ENCODE results near the gene CSNK2A3. TPM values are rescaled to one million over a fixed set of nuclear protein-coding genes. Genes with fewer than 3 reads are reported as not detected.

CSNK2A3 gene
- total and polyA plus RNA-seq, 9 donors, result 0.73 to 2.6 (median 1.4) TPM

DNA sequence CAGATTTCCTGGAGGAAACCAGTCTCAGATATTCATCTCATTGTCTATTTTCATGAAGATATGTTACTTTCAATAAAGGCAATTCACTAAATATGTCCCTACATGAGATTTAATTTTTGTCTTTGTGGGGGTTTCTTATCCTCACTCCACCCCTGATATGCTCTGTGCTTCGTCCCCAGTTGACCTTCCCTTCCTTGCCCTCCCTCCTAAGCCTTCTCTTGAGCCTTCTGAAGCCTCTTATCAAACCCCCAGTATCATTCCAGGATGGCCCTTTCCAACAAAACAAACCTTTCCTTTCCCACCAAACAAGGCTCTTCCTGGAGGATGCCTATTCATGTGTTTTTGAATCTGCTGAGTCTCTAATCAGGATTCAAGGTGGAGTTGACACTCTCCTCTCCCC is 44.8 kb downstream of the CSNK2A3 start:
- H3K4me1 ChIP-seq (ENCODE audit: control insufficient read depth, insufficient read depth, low read length), result peaks cover 2% of the 10 kb centered on the region
- H3K36me3 ChIP-seq (ENCODE audit: control insufficient read depth, insufficient read depth, low read length), result no peaks in the 10 kb centered on the region
- no peak overlapping the region for H3K4me3 ChIP-seq (ENCODE audit: low read length)
- no peaks in the 10 kb centered on the region for H3K9me3 ChIP-seq (replicated peaks; ENCODE audit: control insufficient read depth, low read depth, low read length)
- H3K27ac ChIP-seq (ENCODE audit: low read length), result no peak overlapping the region
- 90% methylated on average over 1 of the region's 1 CpG for WGBS (ENCODE audit: insufficient coverage)
- no peaks in the 10 kb centered on the region for H3K27me3 ChIP-seq (ENCODE audit: control insufficient read depth, insufficient read depth, low read length)
- DNase-seq, result no peak

DNA sequence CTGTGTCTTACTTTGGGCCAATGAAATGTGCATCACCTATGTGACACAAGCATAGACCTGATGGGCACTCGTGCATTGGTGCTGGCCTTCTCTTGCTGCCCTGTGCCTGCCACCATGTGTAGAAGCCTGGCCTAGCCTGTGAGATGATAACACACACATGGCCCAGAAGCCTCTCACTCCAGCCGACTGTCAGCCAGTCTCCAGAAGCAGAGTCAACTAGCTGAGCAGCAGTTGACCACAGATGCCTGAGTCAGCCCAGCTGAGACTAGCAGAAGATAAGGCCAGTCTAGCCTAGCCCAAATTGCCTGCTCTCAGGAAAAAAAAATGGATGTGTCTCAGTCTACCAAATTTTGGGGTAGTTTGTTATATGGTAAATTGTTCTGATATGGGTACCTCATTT is 46.2 kb downstream of the CSNK2A3 start:
- Histone ChIP-seq H3K27me3 (ENCODE audit: control insufficient read depth, insufficient read depth, low read length) (no peaks in the 10 kb centered on the region), H3K36me3 (ENCODE audit: control insufficient read depth, insufficient read depth, low read length) (no peaks in the 10 kb centered on the region), H3K9me3 (replicated peaks; ENCODE audit: control insufficient read depth, low read depth, low read length) (no peaks in the 10 kb centered on the region), H3K4me3 (ENCODE audit: low read length) (no peak overlapping the region), H3K27ac (ENCODE audit: low read length) (no peak overlapping the region), H3K4me1 (ENCODE audit: control insufficient read depth, insufficient read depth, low read length) (no peaks in the 10 kb centered on the region)
- DNase-seq, result no peak
- WGBS (ENCODE audit: insufficient coverage), result 58% methylated on average over 2 of the region's 2 CpGs

GRCh38 chr11:11304550-11304949 is 48.5 kb downstream of the CSNK2A3 start:
- Histone ChIP-seq H3K36me3 (ENCODE audit: control insufficient read depth, insufficient read depth, low read length) (no peaks in the 10 kb centered on the region), H3K4me3 (ENCODE audit: low read length) (no peak overlapping the region), H3K4me1 (ENCODE audit: control insufficient read depth, insufficient read depth, low read length) (no peaks in the 10 kb centered on the region), H3K27ac (ENCODE audit: low read length) (no peak overlapping the region), H3K9me3 (replicated peaks; ENCODE audit: control insufficient read depth, low read depth, low read length) (no peaks in the 10 kb centered on the region), H3K27me3 (ENCODE audit: control insufficient read depth, insufficient read depth, low read length) (no peaks in the 10 kb centered on the region)
- no peak for DNase-seq
- 70% methylated on average over 7 of the region's 7 CpGs for WGBS (ENCODE audit: insufficient coverage)

- Histone ChIP-seq H3K4me1 (ENCODE audit: control insufficient read depth, insufficient read depth, low read length) (peaks cover 4% of the 10 kb centered on the region), H3K36me3 (ENCODE audit: control insufficient read depth, insufficient read depth, low read length) (no peaks in the 10 kb centered on the region), H3K27me3 (ENCODE audit: control insufficient read depth, insufficient read depth, low read length) (no peaks in the 10 kb centered on the region), H3K27ac (ENCODE audit: low read length) (no peak overlapping the region), H3K4me3 (ENCODE audit: low read length) (no peak overlapping the region), H3K9me3 (replicated peaks; ENCODE audit: control insufficient read depth, low read depth, low read length) (no peaks in the 10 kb centered on the region)
- WGBS (ENCODE audit: insufficient coverage), result 90% methylated on average over 10 of the region's 10 CpGs
- DNase-seq, result no peak
Observed at GRCh38 chr11:11302565-11302964, 50.5 kb downstream of the CSNK2A3 start.

Data from muscle of leg (tissue), 11 donors.